Measurements from ENCODE around the gene ARID4B.
A peak's percentile ranks its signal among the peaks of the same experiment; 100 is the strongest.

ARID4B gene

GRCh38 chr1:235158680-235159079 lies 169.3 kb downstream of the ARID4B start:
- Histone ChIP-seq H3K27ac (no peak overlapping the region), H3K9ac (no peak overlapping the region), H3K4me1 (peaks cover 23 to 45% (median 31%) of the 10 kb centered on the region in 10 experiments), H3K4me3 (no peak overlapping the region), H3K4me2 (peak overlapping the region in 9 of 11 experiments; percentile 84 to 95 (median 87); a peak in 5 of 22 replicates), H3K36me3 (peaks cover 53 to 67% (median 62%) of the 10 kb centered on the region in 11 experiments), H3K9me3 (replicated peaks in 1 of 11) (no peaks in the 10 kb centered on the region), H3K27me3 (no peaks in the 10 kb centered on the region), H4K20me1 (peaks cover 0 to 57% (median 10%) of the 10 kb centered on the region in 11 experiments; a peak in 9 of 22 replicates)
- no peak for TF ChIP-seq Cebpa-rat (IDR thresholded peaks at IDR 0.05)

GRCh38 chr1:235157150-235157549 lies 170.8 kb downstream of the ARID4B start:
- peaks cover 23 to 44% (median 31%) of the 10 kb centered on the region in 10 experiments for H3K4me1 ChIP-seq
- H3K27me3 ChIP-seq: no peaks in the 10 kb centered on the region
- peak overlapping the region in 1 of 11 experiments; percentile 24; a peak in 2 of 22 replicates for H3K9ac ChIP-seq
- H3K36me3 ChIP-seq: peaks cover 68 to 80% (median 77%) of the 10 kb centered on the region in 11 experiments
- no peaks in the 10 kb centered on the region for H3K9me3 ChIP-seq (replicated peaks in 1 of 11)
- TF ChIP-seq Cebpa-rat (IDR thresholded peaks at IDR 0.05): no peak
- peaks cover 0 to 72% (median 10%) of the 10 kb centered on the region in 11 experiments; a peak in 11 of 22 replicates for H4K20me1 ChIP-seq
- no peak overlapping the region for H3K4me3 ChIP-seq
- H3K27ac ChIP-seq: no peak overlapping the region
- peak overlapping the region in 1 of 11 experiments; percentile 12; a peak in 2 of 22 replicates for H3K4me2 ChIP-seq

GRCh38 chr1:235156740-235157139 lies 171.2 kb downstream of the ARID4B start:
- Histone ChIP-seq H3K27me3 (no peaks in the 10 kb centered on the region), H3K9me3 (replicated peaks in 1 of 11) (no peaks in the 10 kb centered on the region), H3K4me2 (no peak overlapping the region; a peak in 1 of 22 replicates), H4K20me1 (peaks cover 0 to 76% (median 11%) of the 10 kb centered on the region in 11 experiments; a peak in 13 of 22 replicates), H3K36me3 (peaks cover 72 to 84% (median 81%) of the 10 kb centered on the region in 11 experiments), H3K4me3 (no peak overlapping the region), H3K4me1 (peaks cover 20 to 40% (median 27%) of the 10 kb centered on the region in 10 experiments), H3K9ac (no peak overlapping the region), H3K27ac (no peak overlapping the region)
- TF ChIP-seq Cebpa-rat (IDR thresholded peaks at IDR 0.05): no peak

- H4K20me1 ChIP-seq: peaks cover 0 to 81% (median 16%) of the 10 kb centered on the region in 11 experiments; a peak in 16 of 22 replicates
- peaks cover 76 to 88% (median 86%) of the 10 kb centered on the region in 11 experiments for H3K36me3 ChIP-seq
- no peaks in the 10 kb centered on the region for H3K9me3 ChIP-seq (replicated peaks in 1 of 11)
- H3K4me2 ChIP-seq: no peak overlapping the region
- TF ChIP-seq Cebpa-rat (IDR thresholded peaks at IDR 0.05): no peak
- H3K27me3 ChIP-seq: no peaks in the 10 kb centered on the region
- no peak overlapping the region for H3K9ac ChIP-seq
- H3K4me3 ChIP-seq: no peak overlapping the region
- no peak overlapping the region for H3K27ac ChIP-seq
- peaks cover 18 to 38% (median 24%) of the 10 kb centered on the region in 10 experiments for H3K4me1 ChIP-seq
Observed at GRCh38 chr1:235156265-235156664, 171.7 kb downstream of the ARID4B start.

- no peaks in the 10 kb centered on the region for H3K9me3 ChIP-seq (replicated peaks in 1 of 11)
- no peak overlapping the region for H3K4me3 ChIP-seq
- H3K9ac ChIP-seq: no peak overlapping the region
- H3K27ac ChIP-seq: no peak overlapping the region
- no peak for TF ChIP-seq Cebpa-rat (IDR thresholded peaks at IDR 0.05)
- H4K20me1 ChIP-seq: peaks cover 3 to 93% (median 30%) of the 10 kb centered on the region in 11 experiments; a peak in 19 of 22 replicates
- H3K4me2 ChIP-seq: no peak overlapping the region
- peaks cover 0 to 9% (median 2%) of the 10 kb centered on the region in 10 experiments; a peak in 6 of 20 replicates for H3K4me1 ChIP-seq
- H3K27me3 ChIP-seq: no peaks in the 10 kb centered on the region
- H3K36me3 ChIP-seq: peaks cover 95 to 99% (median 97%) of the 10 kb centered on the region in 11 experiments
Observed at GRCh38 chr1:235152235-235152634, 175.7 kb downstream of the ARID4B start.

- Histone ChIP-seq H4K20me1 (peaks cover 0 to 93% (median 28%) of the 10 kb centered on the region in 11 experiments; a peak in 18 of 22 replicates), H3K36me3 (peaks cover 95 to 99% (median 97%) of the 10 kb centered on the region in 11 experiments), H3K27me3 (no peaks in the 10 kb centered on the region), H3K9me3 (replicated peaks in 1 of 11) (no peaks in the 10 kb centered on the region), H3K4me3 (no peak overlapping the region), H3K4me2 (no peak overlapping the region), H3K9ac (no peak overlapping the region), H3K27ac (no peak overlapping the region), H3K4me1 (no peaks in the 10 kb centered on the region)
- TF ChIP-seq Cebpa-rat (IDR thresholded peaks at IDR 0.05): no peak
Observed at GRCh38 chr1:235151033-235151432, 176.9 kb downstream of the ARID4B start.

- Histone ChIP-seq H3K27ac (no peak overlapping the region), H3K36me3 (peaks cover 97 to 100% (median 98%) of the 10 kb centered on the region in 11 experiments), H3K4me1 (no peaks in the 10 kb centered on the region), H3K9ac (no peak overlapping the region), H4K20me1 (peaks cover 0 to 96% (median 32%) of the 10 kb centered on the region in 11 experiments; a peak in 18 of 22 replicates), H3K4me3 (no peak overlapping the region), H3K9me3 (replicated peaks in 1 of 11) (no peaks in the 10 kb centered on the region), H3K4me2 (no peak overlapping the region), H3K27me3 (no peaks in the 10 kb centered on the region)
- no peak for TF ChIP-seq Cebpa-rat (IDR thresholded peaks at IDR 0.05)
Observed at GRCh38 chr1:235149824-235150223, 178.2 kb downstream of the ARID4B start.

GRCh38 chr1:235147269-235147668 lies 180.7 kb downstream of the ARID4B start:
- H3K36me3 ChIP-seq: peaks cover 98 to 100% (median 98%) of the 10 kb centered on the region in 11 experiments
- H3K27me3 ChIP-seq: no peaks in the 10 kb centered on the region
- no peak for TF ChIP-seq Cebpa-rat (IDR thresholded peaks at IDR 0.05)
- peaks cover 0 to 91% (median 36%) of the 10 kb centered on the region in 11 experiments; a peak in 18 of 22 replicates for H4K20me1 ChIP-seq
- no peak overlapping the region for H3K27ac ChIP-seq
- H3K9ac ChIP-seq: no peak overlapping the region
- H3K9me3 ChIP-seq (replicated peaks in 1 of 11): no peaks in the 10 kb centered on the region
- no peak overlapping the region for H3K4me3 ChIP-seq
- no peak overlapping the region for H3K4me2 ChIP-seq
- H3K4me1 ChIP-seq: no peaks in the 10 kb centered on the region

GRCh38 chr1:235145639-235146038 lies 182.3 kb downstream of the ARID4B start:
- Histone ChIP-seq H3K9ac (no peak overlapping the region), H3K27me3 (no peaks in the 10 kb centered on the region), H3K4me2 (no peak overlapping the region), H3K36me3 (peaks cover 94 to 100% (median 98%) of the 10 kb centered on the region in 11 experiments), H4K20me1 (peaks cover 0 to 75% (median 28%) of the 10 kb centered on the region in 11 experiments; a peak in 17 of 22 replicates), H3K9me3 (replicated peaks in 1 of 11) (peaks cover 0 to 4% (median 0%) of the 10 kb centered on the region in 11 experiments; a peak in 2 of 22 replicates), H3K27ac (no peak overlapping the region), H3K4me1 (no peaks in the 10 kb centered on the region), H3K4me3 (no peak overlapping the region)
- TF ChIP-seq Cebpa-rat (IDR thresholded peaks at IDR 0.05): no peak
